ENCODE results near the gene ADAM22. TPM values are rescaled to one million over a fixed set of nuclear protein-coding genes. Genes with fewer than 3 reads are reported as not detected.

The ADAM22 gene
- total RNA-seq, 4 donors from 2014 or later: 6.8 to 87.5 (median 13.3) TPM

DNA sequence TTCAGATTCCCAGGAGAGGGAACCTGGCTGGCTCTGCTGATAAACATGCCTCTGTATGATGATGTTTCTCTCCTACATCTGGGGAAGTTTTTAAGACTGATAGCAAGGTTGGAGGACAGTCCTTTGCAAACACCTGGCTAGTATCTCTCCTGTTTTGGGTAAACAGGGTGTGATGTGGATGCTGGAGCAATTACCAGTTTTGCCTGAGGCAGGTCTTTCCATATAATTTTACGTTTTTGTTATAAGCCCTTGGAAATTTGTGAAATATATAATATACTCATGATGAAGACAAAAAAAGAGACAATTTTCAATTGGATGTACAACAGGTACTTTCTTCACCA, 138.6 kb downstream of the ADAM22 start:
- DNase-seq: no peak
- intact Hi-C loops (cut with DNase I; ENCODE audit: low total_unique reads): no loop called here
- Histone ChIP-seq H3K27me3 (no peaks in the 10 kb centered on the region), H3K9me3 (no peaks in the 10 kb centered on the region), H3K4me1 (no peaks in the 10 kb centered on the region), H3K27ac (no peak overlapping the region), H3K36me3 (no peaks in the 10 kb centered on the region), H3K4me3 (no peak overlapping the region)
- TF ChIP-seq, protein P1, sequence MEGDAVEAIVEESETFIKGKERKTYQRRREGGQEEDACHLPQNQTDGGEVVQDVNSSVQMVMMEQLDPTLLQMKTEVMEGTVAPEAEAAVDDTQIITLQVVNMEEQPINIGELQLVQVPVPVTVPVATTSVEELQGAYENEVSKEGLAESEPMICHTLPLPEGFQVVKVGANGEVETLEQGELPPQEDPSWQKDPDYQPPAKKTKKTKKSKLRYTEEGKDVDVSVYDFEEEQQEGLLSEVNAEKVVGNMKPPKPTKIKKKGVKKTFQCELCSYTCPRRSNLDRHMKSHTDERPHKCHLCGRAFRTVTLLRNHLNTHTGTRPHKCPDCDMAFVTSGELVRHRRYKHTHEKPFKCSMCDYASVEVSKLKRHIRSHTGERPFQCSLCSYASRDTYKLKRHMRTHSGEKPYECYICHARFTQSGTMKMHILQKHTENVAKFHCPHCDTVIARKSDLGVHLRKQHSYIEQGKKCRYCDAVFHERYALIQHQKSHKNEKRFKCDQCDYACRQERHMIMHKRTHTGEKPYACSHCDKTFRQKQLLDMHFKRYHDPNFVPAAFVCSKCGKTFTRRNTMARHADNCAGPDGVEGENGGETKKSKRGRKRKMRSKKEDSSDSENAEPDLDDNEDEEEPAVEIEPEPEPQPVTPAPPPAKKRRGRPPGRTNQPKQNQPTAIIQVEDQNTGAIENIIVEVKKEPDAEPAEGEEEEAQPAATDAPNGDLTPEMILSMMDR (IDR thresholded peaks at IDR 0.05): no peak
- no peak for TF ChIP-seq POLR2A (IDR thresholded peaks at IDR 0.05)

DNA sequence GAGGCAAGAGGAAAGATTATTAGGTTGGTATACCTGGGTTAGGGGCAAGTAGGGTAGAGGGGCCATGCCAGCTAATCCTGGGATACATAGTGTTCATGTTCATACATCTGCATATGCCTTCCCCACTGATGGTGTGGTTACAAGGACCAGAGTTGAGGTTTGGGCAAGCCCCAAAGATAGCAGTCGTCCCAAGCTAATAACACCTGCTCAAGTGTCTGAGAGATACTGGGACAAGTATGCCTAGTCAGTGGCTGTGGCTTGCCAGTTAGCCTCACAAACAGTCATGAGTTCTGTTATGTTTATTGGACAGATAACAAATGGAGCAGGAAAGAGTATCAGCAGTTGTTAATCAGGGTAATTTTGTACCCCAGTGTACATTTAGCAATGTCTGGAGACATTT, 139.6 kb downstream of the ADAM22 start:
- DNase-seq: no peak
- Histone ChIP-seq H3K4me1 (no peaks in the 10 kb centered on the region), H3K36me3 (no peaks in the 10 kb centered on the region), H3K4me3 (no peak overlapping the region), H3K27me3 (no peaks in the 10 kb centered on the region), H3K27ac (no peak overlapping the region), H3K9me3 (no peaks in the 10 kb centered on the region)
- TF ChIP-seq, protein P1 (IDR thresholded peaks at IDR 0.05): no peak
- no peak for TF ChIP-seq POLR2A (IDR thresholded peaks at IDR 0.05)
- intact Hi-C loops (cut with DNase I; ENCODE audit: low total_unique reads): no loop called here

DNA sequence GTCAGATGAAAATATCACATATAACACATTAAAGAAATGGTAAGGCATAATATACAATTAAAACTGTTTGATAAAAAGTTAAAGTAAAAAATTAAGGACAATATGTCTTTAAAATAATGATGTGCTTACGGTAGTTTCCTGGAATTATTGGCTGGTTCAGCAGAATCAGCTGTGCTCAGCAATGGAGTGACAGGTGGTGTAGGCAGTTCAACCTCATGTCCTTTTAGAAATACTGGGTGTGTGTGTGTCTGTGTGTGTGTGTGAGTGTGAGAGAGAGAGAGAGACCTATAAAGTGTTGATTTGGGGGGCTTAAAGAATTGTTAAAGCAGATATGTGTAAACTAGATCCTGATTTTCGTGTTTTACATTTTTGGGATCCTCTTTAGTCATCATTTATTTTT, 141.2 kb downstream of the ADAM22 start:
- TF ChIP-seq POLR2A (IDR thresholded peaks at IDR 0.05): no peak
- TF ChIP-seq, protein P1 (IDR thresholded peaks at IDR 0.05): no peak
- H3K9me3 ChIP-seq: no peaks in the 10 kb centered on the region
- no peaks in the 10 kb centered on the region for H3K27me3 ChIP-seq
- intact Hi-C loops (cut with DNase I; ENCODE audit: low total_unique reads): no loop called here
- H3K36me3 ChIP-seq: no peaks in the 10 kb centered on the region
- H3K27ac ChIP-seq: no peak overlapping the region
- no peak for DNase-seq
- H3K4me1 ChIP-seq: no peaks in the 10 kb centered on the region
- H3K4me3 ChIP-seq: no peak overlapping the region

DNA sequence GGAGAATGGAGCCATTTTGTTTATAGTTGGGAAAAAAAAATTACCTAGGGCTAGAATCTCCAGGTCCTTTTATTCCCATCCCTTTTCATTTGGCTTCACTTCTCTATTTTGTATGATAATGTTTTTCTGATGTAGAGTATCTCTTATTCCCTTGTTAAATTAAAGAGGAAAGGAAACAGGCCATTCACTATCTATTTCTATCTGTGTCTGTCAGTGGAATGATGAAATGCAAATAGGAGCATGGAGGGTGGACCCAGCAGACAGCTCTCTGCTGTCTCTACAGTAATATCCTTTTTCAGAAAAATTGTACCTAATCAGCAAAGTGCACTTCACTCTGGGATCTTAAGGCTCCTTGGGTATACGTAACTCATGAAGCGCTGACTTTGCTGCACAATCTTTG, 149.8 kb downstream of the ADAM22 start:
- Histone ChIP-seq H3K4me3 (no peak overlapping the region), H3K9me3 (no peaks in the 10 kb centered on the region), H3K27me3 (no peaks in the 10 kb centered on the region), H3K4me1 (no peaks in the 10 kb centered on the region), H3K36me3 (no peaks in the 10 kb centered on the region), H3K27ac (no peak overlapping the region)
- intact Hi-C loops (cut with DNase I; ENCODE audit: low total_unique reads): no loop called here
- no peak for DNase-seq
- TF ChIP-seq, protein P1 (IDR thresholded peaks at IDR 0.05): no peak
- no peak for TF ChIP-seq POLR2A (IDR thresholded peaks at IDR 0.05)

DNA sequence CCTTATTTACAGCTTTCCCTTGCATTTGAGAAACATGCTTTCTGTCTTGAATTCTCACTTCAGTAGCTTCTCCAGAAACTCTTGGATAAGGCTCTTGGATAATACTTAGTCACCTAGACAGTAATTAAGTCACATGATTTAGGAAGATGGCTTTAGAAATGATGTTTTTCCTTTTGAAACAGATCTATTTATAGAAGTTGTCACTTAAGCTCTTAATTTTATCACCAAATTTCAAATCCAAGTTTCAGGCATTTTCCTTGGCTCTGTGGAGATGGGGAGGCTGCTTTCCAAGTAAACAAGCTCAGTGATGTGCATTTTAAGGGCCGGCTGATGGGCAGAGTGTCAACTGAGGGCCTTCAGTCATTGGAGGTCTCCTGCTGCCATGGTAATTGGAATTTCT, 155.5 kb downstream of the ADAM22 start:
- H3K4me1 ChIP-seq: peaks cover 4 to 6% of the 10 kb centered on the region in 2 donors
- H3K36me3 ChIP-seq: no peaks in the 10 kb centered on the region
- intact Hi-C loops (cut with DNase I; ENCODE audit: low total_unique reads): no loop called here
- no peak for TF ChIP-seq POLR2A (IDR thresholded peaks at IDR 0.05)
- TF ChIP-seq, protein P1 (IDR thresholded peaks at IDR 0.05): no peak
- DNase-seq: peak in 1 of 2 donors; percentile 23
- no peak overlapping the region for H3K4me3 ChIP-seq
- H3K27me3 ChIP-seq: no peaks in the 10 kb centered on the region
- H3K27ac ChIP-seq: peak overlapping the region; percentile 25 to 46
- H3K9me3 ChIP-seq: no peaks in the 10 kb centered on the region
